ENCODE data around the gene NAMPT.

GRCh38 chr7:106294334-106294733 lies 9.6 kb upstream of the NAMPT start:
- peak; percentile 40; the same call in 1 of the 2 replicates for TF ChIP-seq CTCF (conservative IDR thresholded peaks at IDR 0.05; ENCODE audit: low read length)
- no peak for TF ChIP-seq EZH2phosphoT487 (IDR thresholded peaks at IDR 0.05; ENCODE audit: borderline replicate concordance)
